CD8-positive, alpha-beta memory T cell (primary cell): Measurements from ENCODE around the gene KIAA0513. TPM values are rescaled to one million over a fixed set of nuclear protein-coding genes. Genes with fewer than 3 reads are reported as not detected.

Experiments used
- CTCF ChIA-PET: fragments of 350-600 bp; sonication (Branson Sonifier 250); formaldehyde crosslinking; loops from one replicate; lab custom pipeline; 2021; ENCODE audit warnings: antibody characterized with exemption; lab: Charles Lee
- POLR2A ChIA-PET: fragments of 350-600 bp; sonication (Branson Sonifier 250); formaldehyde crosslinking; loops from one replicate; lab custom pipeline; 2021; ENCODE audit warnings: antibody characterized with exemption; lab: Charles Lee
- DNase-seq, 5 donors: peaks; one replicate each; pipeline versions ENCODE4 v3.0.0 to v3.0.0-alpha.2; 2020 to 2022; ENCODE audit warnings: mixed read lengths in 1 of 5
- H3K27ac ChIP-seq: one replicate; pipeline ENCODE4 v1.7.0; 2013; ENCODE audit warnings: low read depth, mild to moderate bottlenecking, low read length, moderate library complexity
- H3K27me3 ChIP-seq: 2 replicates; pipeline ENCODE4 v1.7.0; 2013; ENCODE audit warnings: low read length, mild to moderate bottlenecking; ENCODE audit not compliant: insufficient read depth, poor library complexity, severe bottlenecking
- H3K36me3 ChIP-seq: 2 replicates; pipeline ENCODE4 v1.7.0; 2013; ENCODE audit warnings: mild to moderate bottlenecking, low read length, moderate library complexity; ENCODE audit not compliant: insufficient read depth
- H3K4me1 ChIP-seq: 2 replicates; pipeline ENCODE4 v1.7.0; 2013; ENCODE audit warnings: mild to moderate bottlenecking, low read length, moderate library complexity; ENCODE audit not compliant: insufficient read depth
- H3K4me3 ChIP-seq: 2 replicates; pipeline ENCODE4 v1.7.0; 2013; ENCODE audit warnings: mild to moderate bottlenecking, low read length
- H3K9me3 ChIP-seq: 2 replicates; pipeline ENCODE4 v1.7.0; 2013; ENCODE audit warnings: mild to moderate bottlenecking, low read length
- H3K27ac Mint-ChIP-seq, 8 donors: one replicate each; pipeline ENCODE4 v1.8.0; 2020 to 2021; ENCODE audit warnings: mixed read lengths in 8 of 8, mild to moderate bottlenecking in 6 of 8, inconsistent platforms in 3 of 8, moderate library complexity in 3 of 8
- H3K27me3 Mint-ChIP-seq, 2 donors: one replicate each; pipeline ENCODE4 v1.8.0; 2020 to 2021; ENCODE audit warnings: mixed read lengths in 2 of 2, mild to moderate bottlenecking in 1 of 2, moderate library complexity in 1 of 2
- H3K36me3 Mint-ChIP-seq, 3 donors: one replicate each; pipeline ENCODE4 v1.8.0; 2020 to 2021; ENCODE audit warnings: mixed read lengths in 3 of 3, inconsistent platforms in 1 of 3, mild to moderate bottlenecking in 1 of 3
- H3K4me1 Mint-ChIP-seq, 3 donors: one replicate each; pipeline ENCODE4 v1.8.0; 2020 to 2021; ENCODE audit warnings: mixed read lengths in 3 of 3, inconsistent platforms in 1 of 3, mild to moderate bottlenecking in 1 of 3
- H3K4me3 Mint-ChIP-seq, 7 donors: one replicate each; pipeline ENCODE4 v1.8.0; 2020 to 2021; ENCODE audit warnings: mixed read lengths in 7 of 7, mild to moderate bottlenecking in 6 of 7, moderate library complexity in 4 of 7, inconsistent platforms in 2 of 7
- H3K9me3 Mint-ChIP-seq, 5 donors: one replicate each; pipeline ENCODE4 v1.8.0; 2020 to 2022; ENCODE audit warnings: mixed read lengths in 5 of 5, mild to moderate bottlenecking in 3 of 5, moderate library complexity in 2 of 5, inconsistent platforms in 1 of 5
- polyA plus RNA-seq: library from polyadenylated mRNA; unstranded; fragments of 300-500 nt; fragmentation: Illumina TruSeq; gene quantifications from one replicate; pipeline ENCODE4 v1.2.3, GENCODE V29; 2021
- total RNA-seq, 2 experiments: library from RNA; stranded (reverse); gene quantifications; one replicate each; pipeline ENCODE4 v1.2.3, GENCODE V29; 2021

Gene KIAA0513
- total and polyA plus RNA-seq, 3 experiments from 2014 or later, result 7.2 to 13.5 (median 13.2) TPM

DNA sequence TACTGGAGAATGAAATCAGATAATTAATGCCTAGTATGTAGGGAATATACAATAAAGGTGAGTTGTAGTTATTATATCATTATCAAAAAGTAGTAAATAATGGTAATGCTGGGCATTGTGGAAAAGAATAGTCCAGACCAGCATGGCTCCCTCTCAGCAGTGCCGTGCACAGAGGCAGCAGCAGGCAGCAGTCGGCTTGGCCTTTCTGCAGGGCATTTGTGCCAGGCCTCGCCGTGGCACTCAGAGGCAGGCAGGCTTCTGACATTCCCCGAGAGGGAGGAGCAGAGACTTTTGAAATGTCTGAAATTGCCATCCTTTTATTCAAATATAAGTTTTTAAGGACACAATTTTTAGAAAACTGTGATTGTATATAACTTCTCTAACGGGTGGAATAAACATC lies 15.0 kb downstream of the KIAA0513 start:
- Histone ChIP-seq H3K36me3 (no peaks in the 10 kb centered on the region), H3K27ac (no peak overlapping the region), H3K27me3 (no peaks in the 10 kb centered on the region), H3K9me3 (no peaks in the 10 kb centered on the region), H3K4me3 (no peak overlapping the region), H3K4me1 (peaks cover 2% of the 10 kb centered on the region)
- peaks cover 5 to 16% (median 10%) of the 10 kb centered on the region in 3 donors for H3K4me1 Mint-ChIP-seq
- H3K36me3 Mint-ChIP-seq, result peaks cover 0 to 19% (median 11%) of the 10 kb centered on the region in 3 donors
- no peak overlapping the region for H3K27ac Mint-ChIP-seq
- ChIA-PET CTCF (interaction anchor here (1.2 kb wide), 1 partner anchor 44 kb away, joined by 4 read pairs; no protein-coding TSS in a partner anchor), POLR2A (no interaction called here)
- no peaks in the 10 kb centered on the region for H3K9me3 Mint-ChIP-seq
- H3K27me3 Mint-ChIP-seq, result no peaks in the 10 kb centered on the region
- DNase-seq, result no peak
- no peak overlapping the region for H3K4me3 Mint-ChIP-seq

DNA sequence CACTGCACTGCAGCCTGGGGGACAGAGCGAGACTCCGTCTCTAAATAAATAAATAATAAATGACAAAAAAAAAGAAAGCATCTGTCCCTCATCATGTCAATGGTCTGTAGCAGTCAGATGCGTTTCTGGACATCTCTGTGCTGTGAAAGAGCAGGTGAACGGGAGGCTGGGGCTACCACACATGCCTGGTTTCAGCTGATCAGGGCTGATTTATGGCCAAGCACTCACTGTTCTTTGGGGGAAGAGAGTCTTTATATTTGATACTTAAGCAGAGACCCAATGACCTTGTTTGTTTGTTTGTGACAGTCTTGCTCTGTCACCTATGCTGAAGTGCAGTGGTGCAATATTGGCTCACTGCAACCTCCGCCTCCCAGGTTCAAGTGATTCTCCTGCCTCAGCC lies 17.5 kb downstream of the KIAA0513 start:
- Mint-ChIP-seq H3K36me3 (peaks cover 0 to 14% (median 14%) of the 10 kb centered on the region in 3 donors), H3K27ac (no peak overlapping the region), H3K9me3 (no peaks in the 10 kb centered on the region), H3K4me1 (peaks cover 6 to 18% (median 16%) of the 10 kb centered on the region in 3 donors), H3K4me3 (no peak overlapping the region), H3K27me3 (no peaks in the 10 kb centered on the region)
- Histone ChIP-seq H3K36me3 (no peaks in the 10 kb centered on the region), H3K9me3 (no peaks in the 10 kb centered on the region), H3K4me1 (peaks cover 4% of the 10 kb centered on the region), H3K27me3 (no peaks in the 10 kb centered on the region), H3K27ac (no peak overlapping the region), H3K4me3 (no peak overlapping the region)
- CTCF ChIA-PET, result no interaction called here
- no peak for DNase-seq
- POLR2A ChIA-PET, result interaction anchor here (1.0 kb wide), 1 partner anchor 18 kb away, joined by 4 read pairs; the partner anchor contains the start of gene KIAA0513

DNA sequence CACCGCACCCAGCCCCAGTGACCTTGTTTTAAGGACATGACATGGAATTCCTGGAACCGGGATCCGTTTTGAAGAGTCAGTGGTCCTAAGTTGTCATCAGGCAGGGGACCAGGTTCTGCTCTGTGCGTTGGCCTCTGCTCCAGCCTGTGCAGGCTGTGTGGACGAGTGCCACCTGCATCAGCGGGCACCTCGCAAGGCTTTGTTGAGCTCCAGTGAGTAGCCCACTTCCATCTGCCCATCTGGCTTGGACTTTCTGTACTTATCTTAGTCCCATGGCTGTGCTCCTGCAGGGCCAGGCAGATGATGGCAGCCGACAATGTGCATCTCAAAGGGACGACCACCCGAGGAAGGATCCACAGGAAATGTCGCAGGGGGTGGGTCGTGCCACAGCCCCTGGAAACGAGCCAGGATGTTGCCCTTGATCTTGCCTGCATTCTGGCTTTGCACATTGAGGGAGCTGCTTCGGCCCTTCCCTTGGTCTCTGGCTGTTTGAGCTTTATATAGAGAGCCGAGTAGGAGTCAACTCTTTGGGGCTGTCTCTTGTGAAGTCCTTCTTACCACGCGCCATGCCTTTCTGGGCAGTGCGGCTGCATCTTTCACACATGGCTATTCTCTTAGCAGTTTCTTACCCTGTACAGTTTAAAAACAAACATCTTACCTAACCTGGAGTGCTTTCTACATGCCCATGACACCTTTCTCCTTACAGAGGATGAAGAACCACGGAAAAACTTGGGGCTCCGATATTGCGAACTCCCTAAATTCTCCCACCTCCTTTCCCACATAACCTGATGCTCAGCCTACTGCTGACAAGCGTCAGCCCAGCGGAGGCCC lies 18.3 kb downstream of the KIAA0513 start:
- Histone ChIP-seq H3K9me3 (no peaks in the 10 kb centered on the region), H3K4me1 (peaks cover 4% of the 10 kb centered on the region), H3K4me3 (no peak overlapping the region), H3K27ac (peak overlapping the region; percentile 94), H3K27me3 (no peaks in the 10 kb centered on the region), H3K36me3 (no peaks in the 10 kb centered on the region)
- Mint-ChIP-seq H3K4me3 (no peak overlapping the region), H3K4me1 (peaks cover 6 to 18% (median 16%) of the 10 kb centered on the region in 3 donors), H3K36me3 (peaks cover 0 to 14% (median 14%) of the 10 kb centered on the region in 3 donors), H3K27me3 (no peaks in the 10 kb centered on the region), H3K27ac (peak overlapping the region in 1 of 8 donors; percentile 88), H3K9me3 (no peaks in the 10 kb centered on the region)
- CTCF ChIA-PET, result interaction anchor here (1.2 kb wide), 1 partner anchor 10 kb away, joined by 5 read pairs; no protein-coding TSS in a partner anchor
- DNase-seq, result peak in 1 of 5 donors; percentile 6
- POLR2A ChIA-PET, result interaction anchor here (1.0 kb wide), 1 partner anchor 18 kb away, joined by 4 read pairs; the partner anchor contains the start of gene KIAA0513

DNA sequence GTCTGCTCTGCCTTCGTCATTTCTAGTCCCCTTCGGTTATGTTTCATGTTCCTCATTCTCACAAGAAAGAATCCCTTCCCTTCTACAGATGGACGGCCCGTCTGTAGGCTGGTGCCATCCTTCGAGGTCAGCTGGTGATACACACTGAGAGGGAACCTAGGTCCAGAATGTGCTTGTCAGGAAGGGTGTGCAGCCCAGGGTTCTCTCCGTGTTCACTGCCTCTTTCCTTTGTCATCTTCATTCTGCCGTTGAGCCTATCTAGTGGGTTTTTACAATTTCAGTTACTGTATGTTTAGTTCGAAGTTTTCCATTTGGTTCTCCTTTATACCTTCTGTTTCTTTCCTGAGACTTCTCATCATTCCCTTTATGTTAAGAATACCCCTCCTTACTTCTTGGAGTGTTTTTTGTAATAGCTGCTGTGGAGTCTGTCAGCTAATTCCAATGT lies 18.9 kb downstream of the KIAA0513 start:
- Histone ChIP-seq H3K36me3 (no peaks in the 10 kb centered on the region), H3K9me3 (no peaks in the 10 kb centered on the region), H3K27ac (peak overlapping the region; percentile 94), H3K4me1 (peaks cover 4% of the 10 kb centered on the region), H3K4me3 (no peak overlapping the region), H3K27me3 (no peaks in the 10 kb centered on the region)
- Mint-ChIP-seq H3K27ac (peak overlapping the region in 2 of 8 donors; percentile 74 to 88), H3K9me3 (no peaks in the 10 kb centered on the region), H3K4me1 (peaks cover 6 to 22% (median 16%) of the 10 kb centered on the region in 3 donors), H3K36me3 (peaks cover 0 to 14% (median 13%) of the 10 kb centered on the region in 3 donors), H3K4me3 (no peak overlapping the region), H3K27me3 (no peaks in the 10 kb centered on the region)
- CTCF ChIA-PET, result interaction anchor here (1.2 to 1.3 kb wide), 2 partner anchors 9 to 40 kb away, joined by 5 to 7 read pairs; no protein-coding TSS in a partner anchor
- POLR2A ChIA-PET, result interaction anchor here (1.2 kb wide), 1 partner anchor 19 kb away, joined by 3 read pairs; the partner anchor contains the start of gene KIAA0513
- no peak for DNase-seq

DNA sequence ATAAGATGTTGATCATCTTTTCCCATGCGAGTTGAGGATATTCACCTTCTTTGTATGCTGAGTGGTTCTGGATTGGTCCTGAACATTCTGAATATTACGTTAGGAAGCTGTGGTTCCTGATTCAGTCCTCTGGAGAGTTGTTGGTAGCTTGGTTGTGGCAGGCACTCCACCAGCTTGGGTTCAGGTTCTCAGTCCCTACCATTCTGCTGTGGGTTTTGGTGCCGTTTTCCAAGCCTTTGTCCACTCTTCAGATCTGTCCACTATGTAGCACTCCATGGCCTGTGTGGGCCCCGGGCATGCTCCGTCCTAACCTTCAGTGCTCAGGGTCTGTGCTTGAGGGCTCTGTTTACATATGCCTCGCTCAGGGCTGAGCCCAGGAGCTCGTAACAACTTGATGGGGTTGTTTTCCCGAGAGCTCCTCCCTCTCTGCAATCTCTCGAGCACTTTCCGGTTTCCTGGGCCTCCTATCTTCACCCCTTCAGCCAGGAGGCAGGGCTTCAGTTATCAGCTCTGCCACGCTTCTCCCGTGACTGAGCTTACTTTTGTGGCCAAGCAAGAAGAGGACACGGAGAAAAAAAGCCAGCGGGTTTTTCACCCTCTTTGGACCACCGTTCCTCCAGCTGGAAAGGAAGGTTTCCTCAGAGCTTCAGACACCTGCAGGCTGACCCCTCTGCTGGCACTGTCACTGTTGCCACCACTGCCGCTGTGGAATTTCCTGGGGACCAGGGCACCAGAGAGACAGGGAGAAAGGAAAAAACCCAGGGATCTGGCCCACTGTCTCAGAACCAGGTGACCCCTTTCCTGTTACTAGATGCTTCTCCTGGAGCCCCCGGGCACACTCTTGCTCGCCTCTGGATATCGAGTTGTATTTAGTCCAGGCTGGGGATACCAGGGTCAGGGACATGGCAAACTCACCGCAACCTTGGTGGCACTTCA lies 19.6 kb downstream of the KIAA0513 start:
- no peaks in the 10 kb centered on the region for H3K9me3 Mint-ChIP-seq
- no peaks in the 10 kb centered on the region for H3K9me3 ChIP-seq
- peaks cover 4% of the 10 kb centered on the region for H3K4me1 ChIP-seq
- no peak overlapping the region for H3K4me3 Mint-ChIP-seq
- H3K27me3 Mint-ChIP-seq, result no peaks in the 10 kb centered on the region
- H3K27ac Mint-ChIP-seq, result peak overlapping the region in 1 of 8 donors; percentile 74
- ChIA-PET CTCF (interaction anchor here (0.6 to 1.3 kb wide), 3 partner anchors 8 to 95 kb away, joined by 3 to 7 read pairs (median 5); no protein-coding TSS in a partner anchor), POLR2A (interaction anchor here (1.2 kb wide), 1 partner anchor 20 kb away, joined by 3 read pairs; the partner anchor contains the start of gene KIAA0513)
- H3K27ac ChIP-seq, result peak overlapping the region; percentile 94
- H3K4me3 ChIP-seq, result peak overlapping the region; percentile 30
- peaks cover 6 to 23% (median 16%) of the 10 kb centered on the region in 3 donors for H3K4me1 Mint-ChIP-seq
- no peaks in the 10 kb centered on the region for H3K27me3 ChIP-seq
- peaks cover 0 to 12% (median 11%) of the 10 kb centered on the region in 3 donors for H3K36me3 Mint-ChIP-seq
- no peaks in the 10 kb centered on the region for H3K36me3 ChIP-seq
- peak in 1 of 5 donors; percentile 23 for DNase-seq

DNA sequence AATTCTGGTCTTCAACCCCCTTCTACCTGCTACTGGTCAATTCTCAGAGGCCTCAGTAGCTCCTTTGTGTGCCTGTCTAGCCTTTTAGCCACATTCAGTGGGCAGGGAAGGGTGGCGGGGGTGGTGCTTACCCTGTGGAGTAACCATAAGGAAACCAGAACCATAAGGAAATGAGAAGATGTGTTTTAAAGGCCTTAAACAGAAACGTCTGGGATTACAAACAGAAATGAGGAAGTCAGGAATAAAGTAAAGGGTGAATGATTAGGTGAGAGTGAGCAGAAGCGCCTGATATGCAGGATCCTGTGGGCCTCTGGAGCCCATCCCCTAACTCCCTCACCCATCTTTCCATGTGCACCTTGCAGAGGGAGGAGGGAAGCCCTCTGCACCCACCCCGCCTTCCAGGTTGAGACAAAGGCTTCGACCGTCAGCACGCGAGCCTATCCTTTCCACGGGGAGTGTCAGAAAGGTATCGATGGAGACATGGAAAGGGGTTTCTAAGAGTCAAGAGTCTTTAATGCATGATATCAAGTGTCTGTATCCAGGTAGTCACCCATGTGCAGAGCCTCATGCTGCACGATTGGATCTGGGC lies 20.4 kb downstream of the KIAA0513 start:
- H3K9me3 ChIP-seq, result no peaks in the 10 kb centered on the region
- H3K36me3 ChIP-seq, result no peaks in the 10 kb centered on the region
- POLR2A ChIA-PET, result no interaction called here
- Mint-ChIP-seq H3K36me3 (peaks cover 0 to 12% (median 11%) of the 10 kb centered on the region in 3 donors), H3K4me1 (peaks cover 6 to 23% (median 16%) of the 10 kb centered on the region in 3 donors), H3K27ac (peak overlapping the region in 2 of 8 donors; percentile 47 to 74), H3K27me3 (no peaks in the 10 kb centered on the region), H3K9me3 (no peaks in the 10 kb centered on the region), H3K4me3 (no peak overlapping the region)
- peaks cover 4% of the 10 kb centered on the region for H3K4me1 ChIP-seq
- peak overlapping the region; percentile 94 for H3K27ac ChIP-seq
- peak overlapping the region; percentile 30 for H3K4me3 ChIP-seq
- DNase-seq, result no peak
- CTCF ChIA-PET, result no interaction called here
- H3K27me3 ChIP-seq, result no peaks in the 10 kb centered on the region

DNA sequence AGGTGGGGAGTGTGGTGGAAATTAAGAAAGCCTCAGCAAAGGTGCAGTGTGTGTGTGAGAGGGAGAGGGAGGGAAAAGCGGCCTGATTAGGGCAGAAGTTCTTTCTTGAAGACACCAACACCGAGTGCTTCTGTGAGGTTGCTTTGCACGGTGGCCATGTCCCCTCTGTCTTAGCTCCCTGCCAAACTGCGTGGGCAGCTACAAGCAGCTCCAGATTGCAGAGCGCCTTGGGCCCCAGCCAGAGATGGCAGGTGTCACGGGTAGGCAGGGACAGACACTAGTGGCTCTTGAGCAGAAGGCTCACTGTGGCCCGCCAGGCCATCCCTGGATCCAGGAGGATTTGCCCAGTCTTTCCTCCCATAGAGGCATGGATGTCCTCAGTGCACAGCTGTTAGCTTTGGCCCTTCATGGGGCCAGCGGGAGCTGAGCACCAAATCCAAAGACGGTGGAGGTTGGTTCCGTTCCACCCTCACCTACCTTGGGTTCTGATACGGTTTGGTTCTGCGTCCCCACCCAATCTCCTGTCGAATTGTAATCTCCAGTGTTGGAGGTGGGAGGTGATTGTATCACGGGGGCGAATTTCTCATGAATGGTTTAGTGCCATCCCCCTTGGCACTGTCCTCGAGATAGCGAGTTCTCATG lies 21.4 kb downstream of the KIAA0513 start:
- no peaks in the 10 kb centered on the region for H3K36me3 ChIP-seq
- Mint-ChIP-seq H3K27ac (peak overlapping the region in 2 of 8 donors; percentile 0 to 56), H3K36me3 (peaks cover 0 to 11% (median 10%) of the 10 kb centered on the region in 3 donors), H3K27me3 (no peaks in the 10 kb centered on the region), H3K4me1 (peaks cover 7 to 23% (median 20%) of the 10 kb centered on the region in 3 donors), H3K9me3 (no peaks in the 10 kb centered on the region), H3K4me3 (no peak overlapping the region)
- ChIA-PET POLR2A (no interaction called here), CTCF (no interaction called here)
- H3K27me3 ChIP-seq, result no peaks in the 10 kb centered on the region
- DNase-seq, result no peak
- H3K4me3 ChIP-seq, result peak overlapping the region; percentile 15
- no peaks in the 10 kb centered on the region for H3K9me3 ChIP-seq
- peak overlapping the region; percentile 94 for H3K27ac ChIP-seq
- peaks cover 4% of the 10 kb centered on the region for H3K4me1 ChIP-seq
